Activated CD8-positive, alpha-beta T cell treated with anti-CD3 and anti-CD28 coated beads for 36 hours (primary cell): ENCODE data around the gene KCMF1. TPM values are rescaled to one million over a fixed set of nuclear protein-coding genes. Genes with fewer than 3 reads are reported as not detected.

Source experiments
- ATAC-seq: fragments of 200-7000 bp; cut with Tn5 transposase; one replicate; pipeline ENCODE4 v1.10.0; 2021; ENCODE audit warnings: mild to moderate bottlenecking, moderate library complexity
- CTCF ChIA-PET: fragments of 350-600 bp; sonication (Branson Sonifier 250); formaldehyde crosslinking; loops from one replicate; lab custom pipeline; 2021; ENCODE audit warnings: antibody characterized with exemption; lab: Charles Lee
- POLR2A ChIA-PET: fragments of 350-600 bp; sonication (Branson Sonifier 250); formaldehyde crosslinking; loops from one replicate; lab custom pipeline; 2021; ENCODE audit warnings: antibody characterized with exemption; lab: Charles Lee
- DNase-seq: peaks from one replicate; pipeline ENCODE4 v3.0.0-alpha.2; 2020
- H3K27ac Mint-ChIP-seq: one replicate; pipeline ENCODE4 v1.8.0; 2021; ENCODE audit warnings: mild to moderate bottlenecking, mixed read lengths
- H3K27me3 Mint-ChIP-seq: one replicate; pipeline ENCODE4 v1.8.0; 2021; ENCODE audit warnings: mixed read lengths
- H3K36me3 Mint-ChIP-seq: one replicate; pipeline ENCODE4 v1.8.0; 2021; ENCODE audit warnings: low read depth, mixed read lengths
- H3K4me1 Mint-ChIP-seq: one replicate; pipeline ENCODE4 v1.8.0; 2021; ENCODE audit warnings: low read depth, mixed read lengths
- H3K4me3 Mint-ChIP-seq: one replicate; pipeline ENCODE4 v1.8.0; 2021; ENCODE audit warnings: mild to moderate bottlenecking, moderate library complexity, mixed read lengths
- H3K9me3 Mint-ChIP-seq: one replicate; pipeline ENCODE4 v1.8.0; 2021; ENCODE audit warnings: mixed read lengths
- intact Hi-C: fragments of 100-400 bp; cut with micrococcal nuclease; formaldehyde crosslinking; loops from one replicate; pipeline ENCODE4 v1.10.0; 2022
- total RNA-seq, 2 experiments: library from RNA; stranded (reverse); gene quantifications; one replicate each; pipeline ENCODE4 v1.2.3, GENCODE V29; 2021
- TF ChIP-seq, protein P1 (sequence below): fragments of 200-600 bp; IDR thresholded peaks from one replicate; pipeline ENCODE4 v1.8.0; 2022; ENCODE audit warnings: antibody characterized with exemption, mild to moderate bottlenecking

KCMF1 gene
- total RNA-seq, 2 experiments from 2014 or later: 101 to 105 TPM

DNA sequence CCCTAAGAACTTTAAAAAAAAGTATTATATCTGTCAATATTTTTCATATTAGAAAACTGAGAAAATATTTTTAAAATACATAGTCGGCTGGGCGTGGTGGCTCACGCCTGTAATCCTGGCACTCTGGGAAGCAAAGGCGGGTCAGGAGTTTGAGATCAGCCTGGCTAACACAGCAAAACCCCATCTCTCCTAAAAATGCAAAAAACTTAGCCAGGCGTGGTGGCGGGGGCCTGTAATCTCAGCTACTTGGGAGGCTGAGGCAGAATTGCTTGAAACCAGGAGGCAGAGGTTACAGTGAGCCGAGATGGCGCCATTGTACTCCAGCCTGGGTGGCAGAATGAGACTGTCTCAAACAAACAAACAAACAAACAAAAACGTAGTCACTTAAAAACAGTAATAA is 5.1 kb upstream of the KCMF1 start:
- POLR2A ChIA-PET: interaction anchor here (0.6 to 5.2 kb wide), 4 partner anchors 20 to 349 kb away, joined by 3 to 43 read pairs (median 4); no protein-coding TSS in a partner anchor
- Mint-ChIP-seq H3K4me1 (peaks cover 37% of the 10 kb centered on the region), H3K36me3 (peaks cover 65% of the 10 kb centered on the region), H3K27ac (no peak overlapping the region), H3K9me3 (no peaks in the 10 kb centered on the region), H3K27me3 (no peaks in the 10 kb centered on the region), H3K4me3 (no peak overlapping the region)
- CTCF ChIA-PET: interaction anchor here (0.8 to 1.1 kb wide), 3 partner anchors 18 to 41 kb away, joined by 3 to 4 read pairs (median 3); no protein-coding TSS in a partner anchor
- no peak for DNase-seq
- intact Hi-C loops: no loop called here
- no peak for ATAC-seq
- TF ChIP-seq, protein P1, sequence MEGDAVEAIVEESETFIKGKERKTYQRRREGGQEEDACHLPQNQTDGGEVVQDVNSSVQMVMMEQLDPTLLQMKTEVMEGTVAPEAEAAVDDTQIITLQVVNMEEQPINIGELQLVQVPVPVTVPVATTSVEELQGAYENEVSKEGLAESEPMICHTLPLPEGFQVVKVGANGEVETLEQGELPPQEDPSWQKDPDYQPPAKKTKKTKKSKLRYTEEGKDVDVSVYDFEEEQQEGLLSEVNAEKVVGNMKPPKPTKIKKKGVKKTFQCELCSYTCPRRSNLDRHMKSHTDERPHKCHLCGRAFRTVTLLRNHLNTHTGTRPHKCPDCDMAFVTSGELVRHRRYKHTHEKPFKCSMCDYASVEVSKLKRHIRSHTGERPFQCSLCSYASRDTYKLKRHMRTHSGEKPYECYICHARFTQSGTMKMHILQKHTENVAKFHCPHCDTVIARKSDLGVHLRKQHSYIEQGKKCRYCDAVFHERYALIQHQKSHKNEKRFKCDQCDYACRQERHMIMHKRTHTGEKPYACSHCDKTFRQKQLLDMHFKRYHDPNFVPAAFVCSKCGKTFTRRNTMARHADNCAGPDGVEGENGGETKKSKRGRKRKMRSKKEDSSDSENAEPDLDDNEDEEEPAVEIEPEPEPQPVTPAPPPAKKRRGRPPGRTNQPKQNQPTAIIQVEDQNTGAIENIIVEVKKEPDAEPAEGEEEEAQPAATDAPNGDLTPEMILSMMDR: no peak

DNA sequence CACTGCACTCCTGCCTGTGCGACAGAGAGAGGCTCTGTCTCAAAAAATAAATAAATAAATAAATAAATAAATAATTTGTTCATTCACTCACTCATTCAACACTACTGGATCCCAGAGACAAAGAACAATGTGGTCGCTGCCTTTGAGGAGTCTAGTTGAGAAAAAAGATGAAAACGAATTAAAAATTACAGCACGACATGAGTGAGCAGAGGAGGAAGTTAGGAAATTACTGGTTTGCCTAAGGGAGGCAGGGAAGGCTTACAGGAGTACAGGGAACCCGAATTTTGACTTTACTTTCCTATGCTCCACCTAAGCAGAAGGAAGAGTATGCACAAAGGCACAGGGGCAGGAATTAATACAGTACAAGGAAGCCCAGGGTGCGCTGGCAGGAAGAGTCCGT is 4.2 kb upstream of the KCMF1 start:
- CTCF ChIA-PET: interaction anchor here (0.6 to 4.3 kb wide), 5 partner anchors 20 to 51 kb away, joined by 3 to 21 read pairs (median 5); no protein-coding TSS in a partner anchor
- Mint-ChIP-seq H3K36me3 (peaks cover 60% of the 10 kb centered on the region), H3K27ac (peak overlapping the region; percentile 87)

DNA sequence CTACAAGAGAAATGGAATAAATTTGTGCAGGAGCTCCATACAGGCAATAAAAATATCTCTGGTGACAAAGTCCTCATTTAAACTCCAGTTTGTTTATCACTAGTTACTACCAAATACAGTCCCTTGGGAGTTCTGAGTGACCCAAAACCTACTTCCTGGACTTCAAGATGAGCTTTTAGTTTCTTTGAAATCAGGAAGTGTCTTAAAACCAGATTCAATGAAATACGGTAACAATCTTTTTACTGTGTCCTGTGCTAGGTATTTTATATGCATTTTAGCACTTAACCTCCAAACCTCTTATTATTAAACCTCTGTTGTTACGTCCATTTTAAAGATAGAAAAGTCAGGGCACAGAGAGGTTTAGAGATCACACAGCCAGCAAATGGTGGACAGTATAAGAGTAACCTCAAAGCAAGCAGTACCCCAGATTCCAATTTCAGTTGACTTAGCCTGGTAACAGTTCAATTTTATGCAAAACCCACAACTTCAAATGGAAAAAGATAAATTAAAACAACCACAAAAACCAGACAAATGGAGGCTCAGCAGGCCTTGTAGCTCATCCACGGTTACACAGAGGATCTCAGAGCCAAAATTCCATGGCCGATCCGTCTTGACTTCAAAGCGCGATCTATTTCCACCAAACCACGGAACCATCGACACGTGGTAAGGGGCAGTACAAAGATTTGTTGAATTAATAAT is 1.3 kb upstream of the KCMF1 start:
- intact Hi-C loops: loop anchor here (5.0 kb wide), 2 partner anchors 32 to 43 kb away; no protein-coding TSS in a partner anchor
- peaks cover 37% of the 10 kb centered on the region for H3K4me1 Mint-ChIP-seq
- POLR2A ChIA-PET: interaction anchor here (0.6 to 5.2 kb wide), 19 partner anchors 8 to 65 kb away, joined by 3 to 45 read pairs (median 4); no protein-coding TSS in a partner anchor
- H3K9me3 Mint-ChIP-seq: no peaks in the 10 kb centered on the region
- H3K4me3 Mint-ChIP-seq: peak overlapping the region; percentile 99
- H3K27ac Mint-ChIP-seq: peak overlapping the region; percentile 100
- ATAC-seq: no peak
- H3K27me3 Mint-ChIP-seq: no peaks in the 10 kb centered on the region
- peak; percentile 40 for DNase-seq
- CTCF ChIA-PET: interaction anchor here (0.6 to 4.3 kb wide), 12 partner anchors 11 to 315 kb away, joined by 3 to 21 read pairs (median 4); no protein-coding TSS in a partner anchor
- TF ChIP-seq, protein P1: no peak
- H3K36me3 Mint-ChIP-seq: peaks cover 50% of the 10 kb centered on the region

More for the DNA sequence above, 4.2 kb upstream of the KCMF1 start:
- no peak for DNase-seq
- H3K4me1 Mint-ChIP-seq: peaks cover 37% of the 10 kb centered on the region
- H3K9me3 Mint-ChIP-seq: no peaks in the 10 kb centered on the region
- TF ChIP-seq, protein P1: no peak
- intact Hi-C loops: no loop called here
- no peaks in the 10 kb centered on the region for H3K27me3 Mint-ChIP-seq
- H3K4me3 Mint-ChIP-seq: no peak overlapping the region
- POLR2A ChIA-PET: interaction anchor here (0.6 to 5.2 kb wide), 4 partner anchors 9 to 348 kb away, joined by 3 to 43 read pairs (median 4); no protein-coding TSS in a partner anchor
- ATAC-seq: no peak

DNA sequence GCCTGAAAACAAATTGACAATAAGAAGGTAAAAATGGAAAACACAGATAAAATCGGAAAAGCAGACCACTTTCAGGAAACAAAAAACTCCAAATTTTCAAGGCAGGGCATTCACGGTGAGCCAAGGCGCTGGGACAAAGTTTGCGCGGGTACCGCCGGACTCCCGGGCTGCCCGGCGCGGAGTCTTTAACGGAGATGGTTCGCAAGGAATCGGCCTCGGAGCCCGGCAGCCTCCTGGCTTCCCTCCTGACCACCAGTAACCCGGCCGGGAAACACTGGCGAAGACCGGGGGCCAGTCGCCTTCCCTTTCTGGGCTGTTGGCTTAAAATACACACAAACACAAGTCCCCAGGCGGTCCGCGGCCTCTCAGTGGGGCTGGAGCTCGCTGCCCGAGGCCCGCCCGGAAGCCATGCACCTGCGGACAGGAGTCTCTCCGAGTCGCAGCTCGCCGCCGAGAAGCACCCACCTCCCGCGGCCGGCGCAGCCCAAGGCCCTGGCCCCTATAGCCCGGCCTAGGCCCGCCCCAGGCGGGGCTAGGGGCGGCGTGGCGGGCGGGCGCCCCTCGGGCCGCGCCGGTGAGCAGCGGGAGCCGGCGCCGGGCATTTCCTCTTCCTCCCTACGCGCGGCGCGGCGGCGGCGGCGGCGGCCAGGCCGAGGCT is 622 bp upstream of the KCMF1 start:
- no peaks in the 10 kb centered on the region for H3K9me3 Mint-ChIP-seq
- TF ChIP-seq, protein P1: no peak

More for the DNA sequence above, 622 bp upstream of the KCMF1 start:
- Mint-ChIP-seq H3K36me3 (peaks cover 46% of the 10 kb centered on the region), H3K27ac (peak overlapping the region; percentile 100), H3K4me3 (peak overlapping the region; percentile 99), H3K4me1 (peaks cover 33% of the 10 kb centered on the region), H3K27me3 (no peaks in the 10 kb centered on the region)
- ATAC-seq (peak; percentile 46), DNase-seq (peak; percentile 62)
- ChIA-PET CTCF (interaction anchor here (0.9 to 4.3 kb wide), 6 partner anchors 16 to 47 kb away, joined by 3 to 21 read pairs (median 3); no protein-coding TSS in a partner anchor), POLR2A (interaction anchor here (0.6 to 5.2 kb wide), 12 partner anchors 9 to 66 kb away, joined by 3 to 45 read pairs (median 4); no protein-coding TSS in a partner anchor)
- intact Hi-C loops: loop anchor here (5.0 kb wide), 2 partner anchors 33 to 42 kb away; no protein-coding TSS in a partner anchor
